PC-3 (cell line): ENCODE data around the gene HTR2C. TPM values are rescaled to one million over a fixed set of nuclear protein-coding genes. Genes with fewer than 3 reads are reported as not detected.

Experiments
- ATAC-seq: fragments of 200-7000 bp; cut with Tn5 transposase; 2 replicates; pipeline ENCODE4 v1.9.1; 2020; ENCODE audit warnings: mild to moderate bottlenecking, moderate library complexity
- Bru-seq: library from RNA; stranded (reverse); fragments of 400-500 nt; gene quantifications from one replicate; lab custom pipeline; 2021; lab: Mats Ljungman, UMichigan
- BruChase-seq, 2 experiments: library from RNA; stranded (reverse); fragments of 400-500 nt; gene quantifications; one replicate each; lab custom pipeline; 2021; lab: Mats Ljungman, UMichigan
- BruUV-seq: library from RNA; stranded (reverse); fragments of 400-500 nt; replicated peaks from 2 replicates; lab custom pipeline; 2021; lab: Mats Ljungman, UMichigan
- CTCF ChIA-PET: fragments of 300-600 bp; sonication (Branson Sonifier 250); formaldehyde crosslinking; loops from one replicate; lab custom pipeline; 2022; ENCODE audit warnings: antibody characterized with exemption; lab: Charles Lee
- POLR2A ChIA-PET: fragments of 300-600 bp; sonication (Branson Sonifier 250); formaldehyde crosslinking; loops from one replicate; lab custom pipeline; 2022; ENCODE audit warnings: antibody characterized with exemption; ENCODE audit not compliant: unreplicated experiment; lab: Charles Lee
- DNase-seq: peaks from one replicate; pipeline ENCODE4 v3.0.0-alpha.2; 2015
- H2AFZ ChIP-seq: fragments of 300-600 bp; sonication (generic); 2 replicates; pipeline ENCODE4 v1.6.0; 2016; ENCODE audit warnings: antibody characterized with exemption, low read length
- H3F3A ChIP-seq: fragments of 300-600 bp; sonication (generic); one replicate; pipeline ENCODE4 v1.6.0; 2017; ENCODE audit warnings: antibody characterized with exemption, low read length, control low read depth, mild to moderate bottlenecking; ENCODE audit not compliant: unreplicated experiment
- H3K27ac ChIP-seq: fragments of 300-600 bp; sonication (generic); 2 replicates; pipeline ENCODE4 v1.5.1; 2016; ENCODE audit warnings: mild to moderate bottlenecking, low read length
- H3K27me3 ChIP-seq: fragments of 300-600 bp; sonication (generic); 2 replicates; pipeline ENCODE4 v1.6.1; 2016; ENCODE audit warnings: low read length, mixed read lengths
- H3K36me3 ChIP-seq: fragments of 300-600 bp; sonication (generic); 2 replicates; pipeline ENCODE4 v1.6.1; 2016; ENCODE audit warnings: low read depth, mixed run types, low read length, mixed read lengths
- H3K4me1 ChIP-seq: fragments of 300-600 bp; sonication (generic); 2 replicates; pipeline ENCODE4 v1.5.1; 2016; ENCODE audit warnings: low read length; ENCODE audit not compliant: insufficient read depth
- H3K4me2 ChIP-seq: fragments of 300-600 bp; sonication (generic); 2 replicates; pipeline ENCODE4 v1.6.0; 2016; ENCODE audit warnings: low read length
- H3K4me3 ChIP-seq: fragments of 300-600 bp; sonication (generic); 2 replicates; pipeline ENCODE4 v1.5.1; 2016; ENCODE audit warnings: mild to moderate bottlenecking, low read length, mixed read lengths
- H3K79me2 ChIP-seq: fragments of 300-600 bp; sonication (generic); 2 replicates; pipeline ENCODE4 v1.6.1; 2017; ENCODE audit warnings: low read length, mixed read lengths
- H3K9ac ChIP-seq: fragments of 300-600 bp; sonication (generic); 2 replicates; pipeline ENCODE4 v1.6.0; 2016; ENCODE audit warnings: mild to moderate bottlenecking, low read length
- H3K9me2 ChIP-seq: fragments of 300-600 bp; sonication (generic); replicated peaks from 2 replicates; pipeline ENCODE4 v1.6.1; 2016; ENCODE audit warnings: mixed run types, low read length, mixed read lengths
- H3K9me3 ChIP-seq: fragments of 300-600 bp; sonication (generic); 2 replicates; pipeline ENCODE4 v1.6.1; 2016; ENCODE audit warnings: low read length, mixed read lengths
- H4K20me1 ChIP-seq: fragments of 300-600 bp; sonication (generic); 2 replicates; pipeline ENCODE4 v1.6.1; 2016; ENCODE audit warnings: low read length, mixed read lengths
- CTCF ChIP-seq: fragments of 300-600 bp; sonication (generic); conservative IDR thresholded peaks from 2 replicates; pipeline ENCODE4 v1.5.1; 2017; ENCODE audit warnings: antibody characterized with exemption, low read depth, mild to moderate bottlenecking, low read length
- EZH2 ChIP-seq: fragments of 300-600 bp; sonication (generic); IDR thresholded peaks from one replicate; pipeline ENCODE4 v1.6.1; 2017; ENCODE audit warnings: antibody characterized with exemption, mild to moderate bottlenecking, low read length; ENCODE audit not compliant: unreplicated experiment
- EZH2phosphoT487 ChIP-seq: fragments of 300-600 bp; sonication (generic); IDR thresholded peaks from 2 replicates; pipeline ENCODE4 v1.6.1; 2018; ENCODE audit warnings: mild to moderate bottlenecking, antibody characterized with exemption, low read length, borderline replicate concordance
- intact Hi-C: fragments of 100-400 bp; cut with micrococcal nuclease; formaldehyde crosslinking; loops from 2 replicates; pipeline ENCODE4 v1.9.0; 2023
- long read RNA-seq: library from polyadenylated mRNA; unstranded; transcript quantifications from one replicate; pipeline ENCODE4 v2.0.0, GENCODE V29; 2021; ENCODE audit not compliant: unreplicated experiment
- total RNA-seq: library from RNA; depleted of rRNA; stranded (reverse); fragments of >200 nt; gene quantifications from 2 replicates; pipeline ENCODE4 v1.2.3, GENCODE V29; 2014; rRNA removed

Gene HTR2C
- total RNA-seq: 0.07 and 0.12 TPM in 2 replicates
- percentile 2 among the genes with signal in this experiment for Bru-seq, nascent RNA
- percentile 1 among the genes with signal in this experiment for BruChase-seq, experiment 1, labeled RNA remaining after a 6-hour chase
- BruChase-seq, experiment 2, labeled RNA remaining after a 2-hour chase: percentile 3 among the genes with signal in this experiment
- long read RNA-seq: 0 reads

- Histone ChIP-seq H2AFZ (no peak within 1 kb of the TSS), H3K4me3 (no peak within 1 kb of the TSS)
Observed at GRCh38 chrX:114583646-114584374, at the start of gene HTR2C. TSS of gene HTR2C (plus strand) at chrX:114584086. CDS start at chrX:114726937, 142,851 bp downstream.

GRCh38 chrX:114580336-114580735 is 3.5 kb upstream of the HTR2C start:
- H3K36me3 ChIP-seq: no peaks in the 10 kb centered on the region
- H3K27me3 ChIP-seq: peaks cover 27% of the 10 kb centered on the region
- H3K9ac ChIP-seq: no peak overlapping the region
- ATAC-seq (no peak), DNase-seq (peak; percentile 12)
- H3K79me2 ChIP-seq: no peaks in the 10 kb centered on the region
- H3K4me1 ChIP-seq: no peaks in the 10 kb centered on the region
- TF ChIP-seq EZH2phosphoT487: no peak
- TF ChIP-seq CTCF: peak; percentile 51
- no peaks in the 10 kb centered on the region for H3K9me3 ChIP-seq
- no peak overlapping the region for H3K4me2 ChIP-seq
- H3F3A ChIP-seq: no peaks in the 10 kb centered on the region
- ChIA-PET POLR2A (no interaction called here), CTCF (no interaction called here)
- intact Hi-C loops: no loop called here
- no peak overlapping the region for H2AFZ ChIP-seq
- H3K4me3 ChIP-seq: no peak overlapping the region
- no peaks in the 10 kb centered on the region for H4K20me1 ChIP-seq
- no peaks in the 10 kb centered on the region for H3K9me2 ChIP-seq
- no peak overlapping the region for H3K27ac ChIP-seq
- no TSS peak for BruUV-seq

More at GRCh38 chrX:114583646-114584374, at the start of gene HTR2C:
- H3K27ac ChIP-seq: no peak within 1 kb of the TSS
- ChIA-PET POLR2A (no interaction called here), CTCF (no interaction called here)
- no peak for ATAC-seq
- no peaks in the 10 kb centered on the region for H4K20me1 ChIP-seq
- no peak within 1 kb of the TSS for H3K9ac ChIP-seq
- DNase-seq: no peak
- no peak within 1 kb of the TSS for H3K4me2 ChIP-seq
- no peaks in the 10 kb centered on the region for H3K9me3 ChIP-seq
- TF ChIP-seq EZH2 (no peak), CTCF (no peak), EZH2phosphoT487 (no peak)
- no peaks in the 10 kb centered on the region for H3F3A ChIP-seq
- no TSS peak for BruUV-seq
- no peaks in the 10 kb centered on the region for H3K4me1 ChIP-seq
- H3K27me3 ChIP-seq: peaks cover 27% of the 10 kb centered on the region
- intact Hi-C loops: no loop called here
- H3K36me3 ChIP-seq: no peaks in the 10 kb centered on the region
- no peaks in the 10 kb centered on the region for H3K79me2 ChIP-seq
- H3K9me2 ChIP-seq: no peaks in the 10 kb centered on the region
